Effector CD4-positive, alpha-beta T cell (primary cell): ENCODE measurements around the gene TMED10.
"Not testable (repeated sequence)": the region's sequence is repeated elsewhere in the genome, so short reads cannot be mapped to it uniquely, and the experiment has no call there.

Experiments used
- DNase-seq: peaks from one replicate; pipeline ENCODE4 v3.0.0-alpha.2; 2020

TMED10 gene

DNA sequence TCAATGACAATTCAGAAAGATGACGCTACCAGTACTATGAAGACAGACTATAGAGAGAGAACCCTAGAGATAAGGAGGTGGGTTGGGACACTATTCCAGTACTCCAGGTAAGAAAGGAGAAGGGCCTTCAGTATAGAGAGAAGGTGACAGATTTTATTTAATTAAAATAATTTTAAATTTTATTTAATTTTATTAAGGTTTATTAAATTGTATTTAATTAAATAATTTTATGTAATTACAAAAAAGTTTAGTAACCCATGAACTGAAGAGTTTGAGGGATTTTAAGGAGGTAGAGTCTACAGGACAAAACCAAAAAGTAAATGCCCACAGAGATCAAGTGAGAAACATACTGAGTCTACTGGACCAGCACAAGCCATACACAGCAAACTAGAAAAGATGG, 20.3 kb downstream of the TMED10 start:
- DNase-seq = no peak

DNA sequence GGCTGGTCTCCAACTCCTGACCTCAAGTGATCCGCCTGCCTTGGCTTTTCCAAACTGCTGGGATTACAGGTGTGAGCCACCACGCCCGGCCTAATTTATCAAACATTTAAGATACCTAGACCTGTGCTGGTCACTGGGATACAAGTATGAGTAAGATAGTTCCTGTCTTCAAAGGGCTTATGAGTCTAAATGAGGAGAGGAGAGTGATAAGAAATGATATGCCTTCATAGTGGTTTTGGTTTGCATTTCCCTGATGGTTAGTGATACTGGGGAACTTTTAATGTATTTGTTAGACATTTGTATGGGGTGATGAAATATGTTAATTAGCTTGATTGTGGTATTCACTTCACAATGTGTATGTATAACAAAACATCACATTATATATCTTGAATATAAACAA, 21.2 kb downstream of the TMED10 start:
- no peak for DNase-seq

- DNase-seq = no peak
Observed at GRCh38 chr14:75153295-75153694, 23.1 kb downstream of the TMED10 start.

GRCh38 chr14:75151851-75152250, 24.6 kb downstream of the TMED10 start:
- DNase-seq = no peak

DNA sequence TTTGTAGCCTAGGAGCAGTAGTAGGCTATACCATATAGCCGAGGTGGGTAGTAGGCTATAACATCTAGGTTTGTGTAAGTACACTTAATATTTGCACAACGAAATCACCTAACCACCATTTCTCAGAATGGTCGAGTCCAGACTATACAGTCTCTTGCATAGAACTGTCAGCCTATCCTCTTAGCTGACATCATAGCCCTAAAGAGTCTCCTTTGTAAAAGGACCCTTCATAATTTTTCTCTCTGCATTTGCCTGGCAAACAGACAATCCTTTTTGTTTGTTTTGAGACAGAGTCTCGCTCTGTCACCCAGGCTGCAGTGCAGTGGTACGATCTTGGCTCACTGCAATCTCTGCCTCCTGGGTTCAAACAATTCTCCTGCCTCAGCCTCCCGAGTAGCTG, 25.8 kb downstream of the TMED10 start:
- not testable (repeated sequence) for DNase-seq

DNA sequence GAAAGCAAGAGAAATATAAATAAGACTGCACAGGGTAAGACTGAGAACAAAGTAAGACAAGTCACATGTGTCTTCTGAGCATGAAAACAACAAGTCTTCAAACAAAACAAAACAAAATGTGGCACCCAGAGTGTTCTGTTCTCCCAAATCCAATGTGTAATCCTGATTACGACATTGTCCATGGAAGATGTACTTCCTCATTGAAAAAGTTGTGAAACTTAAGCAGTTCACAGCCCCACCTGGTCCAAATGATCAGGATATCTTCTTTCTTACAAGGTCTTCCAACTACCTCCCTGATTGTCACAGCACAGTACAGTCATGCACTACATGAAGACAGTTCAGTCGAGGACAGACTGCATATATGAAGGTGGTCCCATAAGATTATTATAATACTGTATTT, 26.3 kb downstream of the TMED10 start:
- DNase-seq = no peak

- DNase-seq = no peak
Observed at GRCh38 chr14:75147423-75148071, 28.9 kb downstream of the TMED10 start.

DNA sequence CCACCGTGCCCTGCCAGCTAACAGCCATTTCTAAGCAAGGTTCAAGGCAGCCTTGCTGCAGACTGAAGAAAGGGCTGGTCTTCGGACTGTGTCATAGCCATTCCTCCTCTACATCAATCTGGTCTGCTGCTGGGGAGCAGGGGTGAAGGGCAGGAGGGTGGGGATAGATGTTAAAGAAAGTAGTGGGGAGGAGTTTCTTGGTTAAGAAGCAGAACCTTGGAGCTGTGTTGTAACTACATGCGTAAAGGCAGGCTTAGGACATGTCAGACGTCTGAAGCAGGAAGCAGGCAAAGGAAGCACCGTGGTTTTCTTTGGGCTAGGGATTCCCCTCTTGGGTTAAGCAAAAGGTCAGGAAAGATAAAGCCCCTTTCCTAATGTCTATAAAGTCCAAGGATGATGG, 31.5 kb downstream of the TMED10 start:
- DNase-seq = no peak

GRCh38 chr14:75143761-75144527, 32.5 kb downstream of the TMED10 start:
- DNase-seq = no peak

DNA sequence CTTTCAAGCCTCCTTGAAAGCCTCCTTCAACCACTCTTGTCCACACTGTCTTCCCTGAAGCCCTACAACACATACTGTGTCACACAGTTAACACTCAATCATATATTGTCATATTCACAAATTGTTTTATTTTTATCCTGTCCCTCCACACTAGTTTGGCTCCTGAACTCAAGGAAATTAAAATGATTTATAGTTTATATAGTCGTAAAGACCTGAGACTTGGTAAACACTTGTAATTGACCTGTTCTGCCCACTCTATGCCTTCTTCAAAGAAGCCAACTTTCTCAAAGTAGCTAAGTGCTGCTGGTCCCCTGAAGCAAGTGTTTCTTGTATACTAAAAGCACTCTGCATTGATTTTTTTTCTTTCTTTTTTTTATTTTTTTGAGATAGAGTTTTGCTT, 33.9 kb downstream of the TMED10 start:
- DNase-seq = no peak

- no peak for DNase-seq
Observed at GRCh38 chr14:75141967-75142366, 34.4 kb downstream of the TMED10 start.

- DNase-seq = no peak
Observed at GRCh38 chr14:75141062-75141461, 35.4 kb downstream of the TMED10 start.

DNA sequence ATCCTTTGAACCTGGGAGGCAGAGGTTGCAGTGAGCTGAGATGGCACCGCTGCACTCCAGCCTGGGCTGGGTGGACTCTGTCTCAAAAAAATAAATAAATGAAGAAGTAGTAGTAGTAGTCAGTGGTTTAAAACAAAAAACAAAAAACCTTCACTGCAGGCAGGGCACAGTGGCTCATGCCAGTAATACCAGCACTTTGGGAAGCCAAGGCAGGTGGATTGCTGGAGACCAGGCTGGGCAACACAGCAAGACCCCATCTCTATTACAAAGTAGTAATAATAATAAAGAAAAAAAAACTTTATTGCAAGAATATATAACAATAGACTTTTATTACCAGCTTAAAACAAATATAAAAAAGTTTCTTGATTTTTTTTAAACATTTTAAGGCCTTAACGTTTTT, 35.8 kb downstream of the TMED10 start:
- DNase-seq = no peak

DNA sequence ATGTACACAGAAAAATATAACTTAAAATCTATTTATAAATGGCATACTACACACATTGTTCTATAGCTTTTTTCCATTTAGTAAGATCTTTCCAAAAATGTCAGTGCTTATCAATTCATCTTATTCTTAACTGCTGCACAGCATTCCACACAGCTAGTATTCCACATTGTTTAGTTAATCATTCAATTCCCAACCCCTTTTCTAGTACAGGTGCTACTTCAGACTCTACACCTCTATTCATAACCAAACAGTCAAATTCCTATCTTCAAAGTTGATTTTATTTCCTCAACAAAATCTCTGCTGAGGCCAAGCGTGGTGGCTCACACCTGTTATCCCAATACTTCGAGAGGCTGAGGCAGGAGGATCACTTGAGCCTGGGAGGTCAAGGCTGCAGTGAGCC, 37.2 kb downstream of the TMED10 start:
- DNase-seq = no peak

- DNase-seq = no peak
Observed at GRCh38 chr14:75138492-75138891, 37.9 kb downstream of the TMED10 start.

DNA sequence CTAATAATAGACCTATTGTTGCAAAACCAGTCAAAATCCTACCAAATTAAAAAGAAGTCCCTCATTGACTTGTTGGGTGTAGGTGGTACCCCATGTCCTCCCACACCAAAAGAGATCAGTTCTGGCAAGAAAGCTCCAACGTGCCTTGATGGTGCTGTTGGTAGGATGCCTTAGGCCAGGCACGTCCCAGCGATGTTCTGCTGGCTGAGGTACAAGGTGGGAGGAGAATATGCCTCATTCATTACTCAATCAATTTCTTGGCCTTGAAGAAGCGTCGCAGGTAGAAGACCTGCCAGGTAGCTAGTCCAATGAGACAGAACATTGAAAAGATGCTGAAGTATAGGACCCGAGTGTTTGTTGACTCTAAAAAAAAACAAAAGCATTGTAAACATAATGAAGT, 41.8 kb downstream of the TMED10 start:
- no peak for DNase-seq

- DNase-seq = no peak
Observed at GRCh38 chr14:75133597-75133996, 42.8 kb downstream of the TMED10 start.

DNA sequence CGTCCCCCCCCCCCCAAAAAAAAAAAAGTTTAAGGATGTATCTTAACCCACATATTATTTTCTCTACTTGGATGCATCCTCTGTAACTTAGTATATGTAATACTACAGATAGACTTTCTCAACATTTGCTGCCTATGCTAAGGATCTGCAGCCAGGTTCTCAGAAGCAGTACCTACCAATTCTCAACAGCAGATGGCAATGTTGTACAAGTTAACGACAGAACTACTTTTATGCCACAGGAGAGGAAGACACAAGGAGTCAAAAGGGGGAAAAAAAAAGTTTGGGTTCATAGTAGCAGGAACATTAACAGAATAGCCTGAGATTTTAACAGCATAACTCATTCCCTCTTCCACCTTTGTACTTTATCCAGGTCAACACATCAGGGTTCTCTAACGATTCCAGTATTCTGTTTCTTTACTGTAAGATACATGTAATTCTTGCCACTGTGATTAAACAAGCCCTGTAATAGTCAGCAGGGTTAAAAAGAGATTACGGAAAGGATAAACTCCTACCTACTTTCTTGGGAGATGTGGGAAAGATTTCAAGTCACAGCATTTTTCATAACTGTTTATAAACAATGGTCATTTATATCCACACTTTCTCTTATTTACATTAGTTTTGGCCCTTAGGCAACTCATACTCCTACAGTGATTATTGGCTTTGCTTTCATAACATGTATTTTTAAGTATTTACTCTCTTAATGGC, 43.9 kb downstream of the TMED10 start:
- DNase-seq = peak; percentile 55

DNA sequence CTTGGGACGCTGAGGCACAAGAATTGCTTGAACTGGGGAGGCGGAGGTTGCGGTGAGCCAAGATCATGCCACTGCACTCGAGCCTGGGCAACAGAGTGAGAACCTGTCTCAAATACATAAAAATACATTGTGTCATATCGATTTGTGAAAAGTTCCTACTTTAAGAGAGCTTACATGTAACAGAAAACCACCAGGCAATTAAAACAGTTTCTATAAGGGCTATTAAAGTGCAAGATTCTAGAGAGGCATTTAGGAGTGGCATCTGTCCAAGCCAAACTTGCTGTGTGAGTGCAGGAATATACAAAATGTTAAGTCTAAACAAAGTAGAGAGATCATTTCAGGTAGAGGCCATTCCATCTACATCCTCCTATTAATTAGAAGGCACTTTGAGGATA, 47.8 kb downstream of the TMED10 start:
- no peak for DNase-seq

- no peak for DNase-seq
Observed at GRCh38 chr14:75127903-75128595, 48.4 kb downstream of the TMED10 start.

DNA sequence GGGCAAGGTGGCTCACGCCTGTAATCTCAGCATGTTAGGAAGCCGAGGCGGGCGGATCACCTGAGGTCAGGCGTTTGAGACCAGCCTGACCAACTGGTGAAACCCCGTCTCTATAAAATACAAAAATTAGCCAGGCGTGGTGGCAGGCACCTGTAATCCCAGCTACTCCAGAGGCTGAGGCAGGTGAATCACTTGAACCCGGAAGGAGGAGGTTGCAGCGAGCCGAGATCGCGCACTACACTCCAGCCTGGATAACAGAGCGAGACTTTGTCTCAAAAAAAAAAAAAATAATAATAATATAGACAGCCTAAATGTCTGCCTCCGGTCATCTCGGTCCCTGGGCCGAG, 49.0 kb downstream of the TMED10 start:
- not testable (repeated sequence) for DNase-seq

- DNase-seq = peak; percentile 89
Observed at GRCh38 chr14:75126679-75127473, 49.5 kb downstream of the TMED10 start, which contains the start of gene NEK9. Gene NEK9, minus strand, starts transcription at chr14:75127048. Its CDS starts 127 bp downstream, at chr14:75126921.
